NCI-H526 treated with DMSO at 0.1 percent for 48 hours (cell line): Measurements from ENCODE around the gene PC.
"Not testable (repeated sequence)": the region's sequence is repeated elsewhere in the genome, so short reads cannot be mapped to it uniquely, and the experiment has no call there.

Experiments used
- DNase-seq: peaks from one replicate; lab custom pipeline; 2025; lab: John Stamatoyannopoulos, UW

Gene PC

GRCh38 chr11:66841861-66842260 is 116.3 kb downstream of the PC start:
- DNase-seq = no peak

DNA sequence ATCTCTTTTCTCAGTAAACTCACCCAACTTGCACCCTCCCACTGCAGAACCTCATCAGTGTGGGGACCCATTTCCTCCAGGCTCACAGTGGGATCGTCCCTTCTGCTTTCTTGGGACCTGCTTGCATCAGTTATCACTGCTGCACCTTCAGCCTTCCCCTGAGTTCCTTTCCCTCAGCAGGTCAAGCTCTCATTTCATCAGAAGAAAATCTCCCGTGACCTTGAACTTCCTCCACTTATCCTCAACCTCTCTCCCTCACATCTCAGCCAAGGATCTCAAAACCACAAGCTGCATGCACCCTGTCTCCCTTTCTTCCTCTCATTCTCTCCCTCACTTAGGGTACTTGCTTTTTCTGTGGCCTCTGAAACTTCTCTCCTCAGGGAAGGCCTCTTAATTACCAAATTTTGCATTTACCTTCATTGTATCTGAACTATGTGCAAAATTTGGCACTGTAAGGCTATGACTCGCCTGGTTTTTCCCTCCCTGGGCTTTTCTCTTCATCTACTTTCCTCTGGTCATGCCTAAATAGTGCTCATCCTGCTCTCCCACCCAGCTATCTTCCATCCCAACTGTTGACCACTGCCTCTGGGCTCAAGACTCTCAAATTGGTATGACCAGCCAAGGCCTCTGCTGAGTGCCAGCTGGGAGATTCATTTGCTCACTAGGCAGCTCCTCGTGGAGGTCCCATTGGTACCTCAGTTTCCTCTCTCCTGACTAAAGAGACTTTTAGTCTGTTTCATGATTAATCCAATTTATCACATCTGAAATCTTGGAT is 117.7 kb downstream of the PC start:
- DNase-seq = no peak

DNA sequence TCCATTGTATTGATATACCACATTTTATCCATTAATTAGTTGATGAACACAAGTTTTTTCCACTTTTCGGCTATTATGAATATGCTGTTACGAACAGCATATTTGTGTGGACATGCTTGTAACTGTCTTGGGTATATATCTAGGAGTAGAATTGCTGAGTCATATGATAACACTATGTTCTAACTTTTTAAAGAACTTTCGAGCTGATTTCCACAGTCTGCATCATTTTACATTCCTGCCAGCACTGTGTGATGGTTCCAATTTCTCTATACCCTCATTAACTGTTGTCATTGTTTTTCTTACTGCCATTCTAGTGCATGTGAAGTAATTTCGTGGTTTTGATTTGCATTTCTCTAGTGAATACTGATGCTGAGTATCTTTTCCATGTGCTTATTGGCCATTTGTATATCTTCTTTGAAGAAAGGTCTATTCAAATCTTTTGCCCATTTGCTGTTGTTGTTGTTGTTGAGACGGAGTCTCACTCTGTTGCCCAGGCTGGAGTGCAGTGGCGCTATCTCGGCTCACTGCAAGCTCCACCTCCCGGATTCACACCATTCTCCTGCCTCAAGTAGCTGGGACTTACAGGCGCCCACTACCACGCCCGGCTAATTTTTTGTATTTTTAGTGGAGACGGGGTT is 122.3 kb downstream of the PC start:
- DNase-seq = no peak

DNA sequence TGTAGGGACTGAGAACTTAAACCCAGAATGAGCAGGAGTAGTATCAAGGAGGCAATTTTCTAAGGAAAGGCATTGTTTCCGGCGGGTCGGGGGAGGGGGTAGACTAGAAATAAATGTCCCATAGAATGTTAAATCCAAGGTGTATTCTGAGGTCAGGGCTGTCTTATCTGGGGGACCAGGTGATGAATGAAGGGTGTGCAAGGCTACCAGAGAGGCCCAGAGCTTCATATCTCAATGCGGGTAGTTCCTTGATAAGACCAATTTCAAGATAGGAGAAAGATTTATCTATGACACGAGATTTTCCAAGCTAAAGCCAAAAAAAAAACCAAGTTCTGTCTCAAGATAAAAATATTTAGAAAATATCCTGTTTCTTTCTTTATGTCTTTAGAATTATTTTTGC is 123.2 kb downstream of the PC start:
- DNase-seq = no peak

GRCh38 chr11:66834539-66834845 is 123.7 kb downstream of the PC start:
- DNase-seq = no peak

DNA sequence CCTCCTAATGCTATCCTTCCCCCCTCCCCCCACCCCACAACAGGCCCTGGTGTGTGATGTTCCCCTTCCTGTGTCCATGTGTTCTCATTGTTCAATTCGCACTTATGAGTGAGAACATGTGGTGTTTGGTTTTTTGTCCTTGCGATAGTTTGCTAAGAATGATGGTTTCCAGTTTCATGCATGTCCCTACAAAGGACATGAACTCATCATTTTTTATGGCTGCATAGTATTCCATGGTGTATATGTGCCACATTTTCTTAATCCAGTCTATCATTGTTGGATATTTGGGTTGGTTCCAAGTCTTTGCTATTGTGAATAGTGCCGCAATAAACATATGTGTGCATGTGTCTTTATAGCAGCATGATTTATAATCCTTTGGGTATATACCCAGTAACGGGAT is 133.6 kb downstream of the PC start:
- DNase-seq = not testable (repeated sequence)

DNA sequence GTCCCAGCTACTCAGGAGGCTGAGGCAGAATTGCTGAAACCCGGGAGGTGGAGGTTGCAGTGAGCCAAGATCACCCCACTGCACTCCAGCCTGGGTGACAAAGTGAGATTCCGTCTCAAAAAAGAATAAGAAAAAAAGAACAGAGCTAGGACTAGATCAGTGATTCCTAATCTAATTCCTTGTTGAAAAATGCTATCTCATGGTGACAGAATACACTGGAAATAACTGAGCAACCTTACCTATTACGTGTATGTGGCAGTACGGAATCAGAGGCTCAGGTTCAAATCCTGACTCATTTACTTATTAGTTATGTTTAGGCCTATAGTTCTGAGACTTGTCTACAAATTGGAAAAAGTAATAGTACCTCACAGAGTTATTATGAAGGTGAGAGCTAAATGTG is 134.5 kb downstream of the PC start:
- DNase-seq = no peak

DNA sequence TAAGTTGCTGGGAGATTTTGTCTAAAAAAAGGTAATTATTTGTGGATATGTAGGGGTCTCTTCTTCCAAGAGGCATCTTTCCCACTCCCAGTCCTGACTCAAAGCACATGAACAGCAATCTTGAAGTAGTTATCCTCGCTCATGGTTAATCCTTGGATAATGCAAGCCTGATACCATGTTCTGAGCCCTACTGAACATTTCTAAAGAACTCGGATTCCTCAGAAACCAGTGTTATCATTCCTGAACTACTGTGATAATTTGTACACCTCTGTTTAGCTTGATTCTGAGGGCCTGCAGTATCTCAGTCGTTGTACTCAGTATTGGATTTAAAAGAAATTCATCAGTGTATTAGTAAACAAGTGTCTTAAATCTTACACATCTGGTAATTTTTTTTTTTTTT is 137.3 kb downstream of the PC start:
- no peak for DNase-seq

GRCh38 chr11:66820381-66820780 is 137.8 kb downstream of the PC start:
- DNase-seq = no peak

GRCh38 chr11:66818231-66818955 is 139.8 kb downstream of the PC start:
- DNase-seq = no peak

GRCh38 chr11:66815646-66816045 is 142.5 kb downstream of the PC start:
- no peak for DNase-seq

- DNase-seq = no peak
These were observed 143.5 kb downstream of the PC start for GRCh38 chr11:66814678-66815077.

GRCh38 chr11:66810576-66811185 is 147.5 kb downstream of the PC start:
- DNase-seq = no peak

DNA sequence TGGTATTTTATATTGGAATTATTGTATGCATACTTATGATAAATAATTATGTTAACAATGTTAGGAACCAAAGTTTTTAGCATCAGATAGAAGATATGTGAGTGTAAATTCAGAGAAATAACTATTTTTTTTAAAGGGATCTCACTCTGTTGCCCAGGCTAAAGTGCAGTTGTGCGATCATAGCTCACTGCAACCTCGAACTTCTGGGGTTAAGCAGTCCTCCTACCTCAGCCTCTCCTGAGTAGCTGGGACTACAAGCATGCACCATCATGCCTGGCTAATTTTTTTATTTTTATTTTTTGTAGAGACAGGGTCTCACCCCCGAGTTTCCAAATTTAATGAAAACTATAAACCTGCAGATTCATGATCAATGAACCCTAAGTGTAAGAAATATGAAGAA is 148.6 kb downstream of the PC start:
- DNase-seq = no peak

GRCh38 chr11:66800720-66801428 is 157.3 kb downstream of the PC start:
- DNase-seq = no peak

DNA sequence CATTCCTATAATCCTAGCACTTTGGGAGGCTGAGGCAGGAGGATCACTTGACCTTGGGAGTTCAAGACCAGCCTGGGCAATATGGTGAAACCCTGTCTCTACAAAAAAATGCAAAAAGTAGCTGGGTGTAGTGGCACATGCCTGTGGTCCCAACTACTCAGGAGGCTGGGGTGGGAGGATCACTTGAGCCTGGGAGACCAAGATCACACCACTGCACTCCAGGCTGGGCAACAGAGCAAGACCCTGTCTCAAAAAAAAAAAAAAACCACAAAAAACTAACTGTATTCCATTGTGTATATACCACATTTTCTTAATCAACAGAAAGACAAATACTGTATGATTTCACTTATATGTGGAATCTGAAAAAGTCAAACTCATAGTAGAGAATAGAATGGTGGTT is 158.4 kb downstream of the PC start:
- DNase-seq = not testable (repeated sequence)
